BE2C (cell line): ENCODE data around the gene MAN1C1.

Source experiments
- DNase-seq: peaks from one replicate; pipeline ENCODE4 v3.0.0-alpha.2; 2020
- H3K27me3 ChIP-seq: fragments of 250-450 bp; sonication (Bioruptor Pico); 2 replicates; pipeline ENCODE4 v1.5.1; 2020; ENCODE audit warnings: mild to moderate bottlenecking
- H3K36me3 ChIP-seq: fragments of 250-450 bp; sonication (Bioruptor Pico); 2 replicates; pipeline ENCODE4 v1.5.1; 2020; ENCODE audit warnings: mild to moderate bottlenecking
- H3K4me1 ChIP-seq: fragments of 250-450 bp; sonication (Bioruptor Pico); 2 replicates; pipeline ENCODE4 v1.5.1; 2020
- H3K4me3 ChIP-seq: 2 replicates; pipeline ENCODE4 v1.5.1; 2011; ENCODE audit warnings: low read depth, low read length
- H3K9me3 ChIP-seq: fragments of 250-450 bp; sonication (Bioruptor Pico); 2 replicates; pipeline ENCODE4 v1.5.1; 2020
- CTCF ChIP-seq: IDR thresholded peaks from 2 replicates; pipeline ENCODE4 v1.5.1; 2012; ENCODE audit warnings: mild to moderate bottlenecking, low read depth, low read length

The MAN1C1 gene

GRCh38 chr1:25666460-25666859 lies 49.9 kb downstream of the MAN1C1 start:
- Histone ChIP-seq H3K27me3 (no peaks in the 10 kb centered on the region), H3K9me3 (no peaks in the 10 kb centered on the region), H3K36me3 (no peaks in the 10 kb centered on the region), H3K4me3 (no peak overlapping the region), H3K4me1 (no peaks in the 10 kb centered on the region)
- no peak for TF ChIP-seq CTCF
- DNase-seq: no peak

- DNase-seq: no peak
- Histone ChIP-seq H3K36me3 (no peaks in the 10 kb centered on the region), H3K27me3 (no peaks in the 10 kb centered on the region), H3K4me3 (no peak overlapping the region), H3K9me3 (no peaks in the 10 kb centered on the region), H3K4me1 (no peaks in the 10 kb centered on the region)
- TF ChIP-seq CTCF: no peak
These were observed 52.5 kb downstream of the MAN1C1 start for GRCh38 chr1:25668931-25669573.

GRCh38 chr1:25669781-25670567 lies 53.4 kb downstream of the MAN1C1 start:
- Histone ChIP-seq H3K4me1 (no peaks in the 10 kb centered on the region), H3K27me3 (no peaks in the 10 kb centered on the region), H3K9me3 (no peaks in the 10 kb centered on the region), H3K4me3 (no peak overlapping the region), H3K36me3 (no peaks in the 10 kb centered on the region)
- DNase-seq: no peak
- no peak for TF ChIP-seq CTCF

GRCh38 chr1:25671929-25672328 lies 55.3 kb downstream of the MAN1C1 start:
- no peaks in the 10 kb centered on the region for H3K27me3 ChIP-seq
- DNase-seq: no peak
- no peaks in the 10 kb centered on the region for H3K4me1 ChIP-seq
- TF ChIP-seq CTCF: no peak
- H3K9me3 ChIP-seq: no peaks in the 10 kb centered on the region
- H3K36me3 ChIP-seq: no peaks in the 10 kb centered on the region
- no peak overlapping the region for H3K4me3 ChIP-seq

- H3K36me3 ChIP-seq: no peaks in the 10 kb centered on the region
- no peak for TF ChIP-seq CTCF
- H3K27me3 ChIP-seq: no peaks in the 10 kb centered on the region
- H3K4me1 ChIP-seq: no peaks in the 10 kb centered on the region
- no peaks in the 10 kb centered on the region for H3K9me3 ChIP-seq
- DNase-seq: no peak
- no peak overlapping the region for H3K4me3 ChIP-seq
These were observed 56.3 kb downstream of the MAN1C1 start for GRCh38 chr1:25672763-25673409.

- H3K27me3 ChIP-seq: no peaks in the 10 kb centered on the region
- no peaks in the 10 kb centered on the region for H3K4me1 ChIP-seq
- no peak overlapping the region for H3K4me3 ChIP-seq
- TF ChIP-seq CTCF: no peak
- no peak for DNase-seq
- H3K36me3 ChIP-seq: no peaks in the 10 kb centered on the region
- no peaks in the 10 kb centered on the region for H3K9me3 ChIP-seq
These were observed 56.9 kb downstream of the MAN1C1 start for GRCh38 chr1:25673456-25673855.
